Kidney epithelial cell (primary cell): ENCODE data around the gene TMC8. TPM values are rescaled to one million over a fixed set of nuclear protein-coding genes. Genes with fewer than 3 reads are reported as not detected.
A peak's percentile ranks its signal among the peaks of the same experiment; 100 is the strongest.

ENCODE experiments used
- DNase-seq: peaks from one replicate; pipeline ENCODE4 v3.0.0-alpha.2; 2010; ENCODE audit warnings: low read depth
- H3K27me3 ChIP-seq: 2 replicates; pipeline ENCODE4 v1.6.0; 2011; ENCODE audit warnings: low read length; ENCODE audit not compliant: control insufficient read depth, insufficient read depth
- H3K36me3 ChIP-seq: 2 replicates; pipeline ENCODE4 v1.5.1; 2011; ENCODE audit warnings: low read length; ENCODE audit not compliant: control insufficient read depth, insufficient read depth
- H3K4me3 ChIP-seq: 2 replicates; pipeline ENCODE4 v1.5.1; 2011; ENCODE audit warnings: low read depth, mild to moderate bottlenecking, control low read depth, low read length
- CTCF ChIP-seq: IDR thresholded peaks from 2 replicates; pipeline ENCODE4 v1.5.1; 2011; ENCODE audit warnings: mild to moderate bottlenecking, moderate library complexity, low read length, control low read depth, inconsistent platforms; ENCODE audit not compliant: insufficient read depth, poor library complexity, severe bottlenecking
- total RNA-seq: library from RNA; depleted of rRNA; stranded (reverse); fragments of >200 nt; gene quantifications from 2 replicates; pipeline ENCODE4 v1.2.3, GENCODE V29; 2015

TMC8 gene
- total RNA-seq, 1 donor from 2014 or later = 6.4 TPM

- H3K27me3 ChIP-seq = no peaks in the 10 kb centered on the region
- TF ChIP-seq CTCF = no peak
- no peak overlapping the region for H3K4me3 ChIP-seq
- peaks cover 2% of the 10 kb centered on the region for H3K36me3 ChIP-seq
- no peak for DNase-seq
Measured at GRCh38 chr17:78172249-78173051, 41.9 kb downstream of the TMC8 start.

GRCh38 chr17:78173097-78173715 lies 42.6 kb downstream of the TMC8 start:
- H3K36me3 ChIP-seq = peaks cover 2% of the 10 kb centered on the region
- TF ChIP-seq CTCF = no peak
- no peaks in the 10 kb centered on the region for H3K27me3 ChIP-seq
- DNase-seq = no peak
- H3K4me3 ChIP-seq = no peak overlapping the region

GRCh38 chr17:78174346-78174869 lies 43.8 kb downstream of the TMC8 start:
- no peak for DNase-seq
- no peak overlapping the region for H3K4me3 ChIP-seq
- TF ChIP-seq CTCF = peak; percentile 21
- peaks cover 2% of the 10 kb centered on the region for H3K36me3 ChIP-seq
- H3K27me3 ChIP-seq = no peaks in the 10 kb centered on the region

GRCh38 chr17:78174870-78175642 lies 44.5 kb downstream of the TMC8 start:
- peaks cover 2% of the 10 kb centered on the region for H3K36me3 ChIP-seq
- no peaks in the 10 kb centered on the region for H3K27me3 ChIP-seq
- TF ChIP-seq CTCF = peak; percentile 13
- no peak for DNase-seq
- no peak overlapping the region for H3K4me3 ChIP-seq

GRCh38 chr17:78175643-78175981 lies 45.0 kb downstream of the TMC8 start:
- DNase-seq = no peak
- TF ChIP-seq CTCF = no peak
- peaks cover 2% of the 10 kb centered on the region for H3K36me3 ChIP-seq

More at GRCh38 chr17:78175643-78175981, 45.0 kb downstream of the TMC8 start:
- H3K4me3 ChIP-seq = no peak overlapping the region
- H3K27me3 ChIP-seq = no peaks in the 10 kb centered on the region
